Stimulated activated CD8-positive, alpha-beta memory T cell treated with anti-CD3 and anti-CD28 coated beads, Interleukin-4, amount 100 ng/mL, for 1 hour (primary cell): Measurements from ENCODE around the gene PPM1H.
"Not testable (repeated sequence)": the region's sequence is repeated elsewhere in the genome, so short reads cannot be mapped to it uniquely, and the experiment has no call there.

Source experiments
- DNase-seq, 2 donors: peaks; one replicate each; pipeline ENCODE4 v3.0.0-alpha.2; 2020; ENCODE audit warnings: low read depth in 2 of 2, low spot score in 1 of 2

The PPM1H gene

DNA sequence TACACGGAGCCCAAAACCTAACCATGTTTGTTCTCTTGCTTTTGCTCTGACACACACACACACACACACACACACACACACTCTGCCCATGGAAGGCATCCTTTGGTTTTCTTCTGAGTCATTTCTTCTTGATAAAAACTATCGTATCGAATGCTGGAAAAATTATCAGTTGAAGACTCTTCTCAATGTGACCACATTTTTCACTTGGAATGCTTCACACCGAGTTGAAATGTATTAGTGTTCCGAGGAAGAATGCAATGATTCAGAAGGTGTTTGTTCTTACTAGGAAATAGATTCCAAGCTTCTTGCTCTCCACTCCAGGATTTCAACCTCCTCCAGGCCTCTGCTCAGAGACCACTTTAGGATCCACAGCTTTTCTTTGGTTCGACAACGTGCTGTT, 242.1 kb downstream of the PPM1H start:
- no peak for DNase-seq

DNA sequence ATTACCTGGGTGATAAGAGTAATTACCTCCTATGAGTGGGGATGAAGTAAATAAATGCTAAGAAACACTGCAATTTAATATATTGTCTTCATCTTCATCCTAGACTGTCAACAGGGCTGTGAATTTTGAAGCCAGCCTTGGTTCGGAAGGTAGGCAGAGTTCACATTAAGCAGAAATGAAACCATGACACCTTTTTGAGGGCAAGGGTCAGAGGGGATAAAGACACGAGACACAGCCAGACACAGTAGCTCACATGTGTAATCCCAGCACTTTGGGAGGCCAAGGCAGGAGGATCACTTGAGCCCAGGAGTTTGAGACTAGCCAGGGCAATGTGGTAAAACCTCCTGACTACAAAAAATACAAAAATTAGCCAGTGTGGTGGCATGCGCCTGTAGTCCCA, 243.6 kb downstream of the PPM1H start:
- no peak for DNase-seq

- no peak for DNase-seq
Measured at GRCh38 chr12:62689042-62689839, 245.7 kb downstream of the PPM1H start.

GRCh38 chr12:62686938-62687337, 248.0 kb downstream of the PPM1H start:
- DNase-seq, result no peak

DNA sequence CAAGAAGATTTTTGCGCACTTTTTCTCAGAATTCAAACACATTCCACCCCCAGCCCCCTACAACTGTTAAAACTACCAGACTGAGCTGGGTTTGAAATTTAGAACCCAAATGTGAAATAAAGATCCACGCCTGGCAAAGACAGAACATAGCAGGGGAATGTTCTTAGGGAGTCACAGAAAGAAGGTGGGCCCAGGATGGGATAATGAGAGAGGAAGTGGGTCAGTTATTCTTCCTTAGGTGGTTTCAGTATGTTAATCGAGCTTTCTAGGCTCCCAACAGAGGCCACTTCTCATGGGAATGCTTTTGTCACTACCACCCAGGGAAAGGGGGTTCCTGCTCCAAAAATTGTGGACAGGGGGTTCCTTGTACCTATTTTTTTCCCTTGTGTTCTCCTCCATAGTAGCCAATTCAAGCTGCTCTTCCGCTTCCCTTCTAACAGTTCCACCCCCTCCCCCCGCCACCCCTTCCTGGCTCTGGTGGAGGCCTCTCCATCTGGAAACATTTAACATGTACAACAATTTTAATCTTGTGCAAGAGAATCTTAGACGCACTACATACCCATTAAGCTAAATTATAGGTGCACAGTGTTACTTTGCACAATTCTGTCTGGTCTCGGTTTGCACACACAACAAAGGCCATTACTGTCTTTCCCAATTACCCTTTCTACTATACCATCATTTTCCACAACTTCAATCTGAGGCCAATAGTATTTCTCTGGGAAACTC, 250.2 kb downstream of the PPM1H start:
- no peak for DNase-seq

DNA sequence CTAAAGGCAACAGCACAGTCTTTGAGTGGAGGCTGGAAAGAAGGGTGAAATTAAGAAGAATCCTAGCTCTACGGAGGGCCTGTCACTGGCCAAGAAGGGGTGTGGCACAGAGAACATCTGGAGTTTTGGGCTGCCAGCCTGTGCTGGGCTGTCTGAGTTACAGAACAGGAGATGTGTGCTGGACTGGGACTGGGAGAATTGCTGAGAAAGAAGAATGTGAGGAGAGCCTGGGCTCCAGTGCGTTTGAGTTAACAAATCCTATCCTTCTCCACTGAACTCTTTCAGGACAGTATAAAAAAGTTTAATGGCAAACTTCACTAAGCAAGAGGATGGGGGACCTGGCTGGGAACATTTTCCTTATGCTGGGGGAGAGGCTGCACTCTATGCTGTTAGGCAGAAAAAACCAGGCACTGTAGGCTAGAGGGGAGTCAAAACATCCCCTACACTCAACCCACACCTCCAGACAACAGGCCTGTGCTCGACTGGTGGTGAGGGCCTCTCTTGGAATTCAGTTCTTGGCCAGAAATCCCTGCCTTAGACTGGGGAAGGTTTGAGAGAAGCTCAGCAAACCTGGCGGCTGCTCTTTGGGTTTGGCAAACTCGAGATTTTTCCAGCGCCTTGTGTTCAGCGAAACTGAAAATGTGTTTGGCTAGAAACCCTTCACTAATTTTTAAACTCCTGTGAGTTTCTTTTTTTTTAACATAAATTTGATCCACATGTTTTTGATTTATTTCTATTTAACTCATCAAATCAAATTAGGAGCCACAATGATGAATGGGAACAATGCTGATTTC, 251.0 kb downstream of the PPM1H start:
- no peak for DNase-seq

DNA sequence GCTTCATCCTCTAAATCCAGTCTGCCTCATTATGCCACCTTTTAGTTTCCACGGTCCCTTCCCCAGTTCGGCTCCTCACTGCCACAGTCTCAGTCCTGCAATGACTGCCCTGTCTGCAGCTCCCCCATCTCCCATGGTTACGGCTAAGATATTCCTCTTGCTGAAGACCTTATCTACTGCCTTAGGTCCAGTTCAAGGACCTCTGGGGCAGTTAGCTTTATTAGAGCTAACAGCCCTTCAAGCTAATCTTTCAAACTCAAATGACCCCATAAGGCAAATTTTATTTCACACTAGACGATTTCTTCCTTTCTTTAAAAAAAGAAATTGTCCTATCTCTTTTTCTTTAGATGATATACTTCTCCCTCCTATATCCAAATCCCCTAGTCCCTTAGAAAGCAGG, 253.6 kb downstream of the PPM1H start:
- DNase-seq, result no peak

DNA sequence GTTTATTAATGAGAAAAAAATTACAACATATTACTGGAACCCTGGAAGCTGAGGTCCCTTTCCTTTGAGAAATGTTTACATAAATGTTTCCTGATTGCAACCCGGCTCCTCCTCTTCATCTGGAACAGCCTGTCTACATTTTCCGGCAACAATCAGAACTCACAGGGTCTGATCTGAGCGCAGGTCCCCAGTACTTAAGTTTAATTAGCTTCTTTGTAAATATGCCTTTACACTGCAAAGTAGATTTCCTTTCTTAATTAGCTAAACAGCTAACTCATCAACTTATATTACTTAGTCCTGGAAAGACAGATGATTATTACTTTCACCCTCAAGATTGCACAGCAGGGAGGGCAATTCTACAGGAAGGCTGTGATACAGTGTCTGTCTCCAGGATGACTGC, 255.3 kb downstream of the PPM1H start:
- DNase-seq, result no peak

DNA sequence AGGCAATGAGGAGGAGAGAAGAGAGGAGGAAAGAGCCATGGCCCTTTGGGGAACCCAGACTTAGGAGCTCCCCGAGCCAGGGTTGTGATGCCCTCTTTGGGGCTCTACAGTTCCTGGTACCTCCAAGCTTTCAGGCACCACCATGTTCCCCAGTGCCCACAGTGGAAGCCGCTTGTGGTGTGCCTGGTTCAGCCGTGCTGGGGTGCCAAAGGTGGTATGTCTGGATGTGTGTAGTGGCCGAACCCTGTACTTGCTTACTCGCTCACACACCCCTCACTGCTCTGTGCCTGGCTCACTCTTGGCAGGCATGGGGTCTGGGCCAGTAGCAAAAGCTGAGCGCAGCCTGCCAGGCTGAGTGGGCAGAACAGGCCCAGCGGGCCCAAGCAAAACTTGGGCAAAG, 257.6 kb downstream of the PPM1H start:
- no peak for DNase-seq

- no peak for DNase-seq
Measured at GRCh38 chr12:62676521-62677307, 258.2 kb downstream of the PPM1H start.

DNA sequence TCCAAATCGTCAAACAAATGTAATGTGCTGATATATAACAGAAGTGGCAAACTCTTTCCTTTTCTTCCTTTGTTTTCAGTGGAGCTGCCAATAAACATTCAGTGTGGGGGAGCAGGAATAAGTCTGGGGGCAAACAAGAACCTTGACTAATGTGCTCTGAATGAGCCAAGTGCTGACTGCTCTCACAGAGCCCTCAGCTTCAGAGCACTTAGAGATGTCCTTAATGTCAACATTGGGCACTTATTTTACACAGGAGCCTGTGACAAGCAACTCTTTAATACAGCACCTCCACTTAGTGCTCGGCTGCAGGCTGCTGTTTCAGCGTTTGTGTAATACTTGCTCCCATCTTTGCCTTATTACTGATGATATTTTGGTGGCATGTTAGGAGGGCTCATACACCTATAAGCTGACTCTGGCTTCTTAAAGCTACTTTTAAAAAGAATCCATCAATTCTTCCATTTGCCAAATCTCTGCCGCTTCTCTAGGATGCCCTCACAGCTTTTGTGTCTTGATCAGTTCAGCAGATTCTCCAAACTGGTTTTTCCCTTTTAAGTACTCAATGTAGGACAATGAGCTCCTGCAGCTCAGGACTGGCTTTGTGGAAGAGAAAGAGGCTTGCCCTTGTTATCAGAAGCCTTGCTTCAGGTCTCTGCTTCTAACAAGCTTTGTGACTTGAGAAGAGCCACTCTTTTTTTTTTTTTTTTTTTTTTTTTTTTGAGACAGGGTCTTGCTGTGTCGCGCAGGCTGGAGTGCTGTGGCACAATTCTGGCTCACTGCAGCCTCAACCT, 261.7 kb downstream of the PPM1H start:
- DNase-seq, result no peak

DNA sequence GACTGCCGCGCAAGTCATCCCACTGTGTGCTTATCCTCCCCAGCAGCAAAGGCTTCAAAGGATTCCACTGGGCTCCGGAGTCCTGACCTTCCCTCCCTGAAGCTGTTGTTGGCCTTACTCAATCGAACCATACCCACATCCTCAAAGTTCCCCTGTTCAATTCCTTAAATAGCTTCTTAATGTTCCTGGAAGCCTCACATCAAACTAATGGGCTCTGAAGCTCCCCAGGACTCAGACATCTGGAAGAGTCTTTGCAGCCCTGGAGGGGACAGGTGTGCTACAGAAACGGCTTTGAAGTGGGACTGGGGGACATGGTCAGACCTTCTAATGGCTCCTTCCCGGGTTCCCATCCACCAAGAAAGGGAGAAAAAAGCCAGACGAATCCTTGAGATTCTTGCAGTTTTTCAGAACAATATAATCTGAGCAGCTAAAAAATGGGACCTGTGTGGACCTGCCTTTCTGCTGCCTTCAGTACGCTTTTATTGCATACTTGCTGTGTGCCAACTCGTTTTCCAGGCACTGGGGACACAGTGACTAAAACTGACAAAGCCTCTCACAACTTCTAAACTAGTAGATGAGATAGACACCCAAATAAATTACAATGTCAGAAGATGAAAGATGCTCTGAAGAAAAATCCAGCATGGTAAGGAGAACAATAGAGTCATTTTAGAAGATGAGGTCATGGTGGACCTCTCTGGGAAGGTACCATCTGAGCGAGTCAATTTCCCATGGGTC, 263.8 kb downstream of the PPM1H start:
- no peak for DNase-seq

DNA sequence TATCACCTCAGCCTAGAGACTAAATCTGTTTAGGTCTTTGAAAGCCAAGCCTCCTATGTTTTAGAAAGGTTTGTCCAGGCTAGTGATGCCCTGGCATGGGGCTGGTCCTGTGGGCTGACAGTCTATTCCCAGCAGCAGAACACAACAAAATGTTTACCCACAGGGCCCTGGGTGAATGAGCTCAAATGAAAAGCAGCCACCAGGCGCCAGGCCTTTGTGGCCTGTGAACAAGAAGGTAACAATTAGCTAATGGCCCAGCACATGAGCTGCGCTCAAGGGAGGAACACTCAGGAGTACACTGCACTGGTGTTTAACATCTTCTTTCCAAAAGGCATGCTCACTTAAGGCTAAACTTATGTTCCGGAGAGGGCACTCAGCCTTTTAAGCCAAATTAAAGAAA, 266.2 kb downstream of the PPM1H start:
- DNase-seq, result no peak

DNA sequence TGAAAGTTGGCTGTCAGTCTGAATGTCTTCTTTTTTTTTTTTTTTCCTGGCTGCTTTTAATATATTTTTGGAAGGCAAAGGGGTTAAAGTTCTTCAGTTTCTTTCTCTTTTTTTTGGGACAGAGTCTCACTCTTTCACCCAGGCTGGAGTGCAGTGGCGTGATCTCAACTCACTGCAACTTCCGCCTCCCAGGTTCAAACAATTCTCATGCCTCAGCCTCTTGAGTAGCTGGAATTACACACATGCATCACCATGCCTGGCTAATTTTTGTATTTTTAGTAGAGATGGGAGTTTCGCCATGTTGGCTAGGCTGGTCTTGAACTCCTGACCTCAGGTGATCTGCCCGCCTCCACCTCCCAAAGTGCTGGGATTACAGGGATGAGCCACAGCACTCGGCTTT, 270.0 kb downstream of the PPM1H start:
- not testable (repeated sequence) for DNase-seq

DNA sequence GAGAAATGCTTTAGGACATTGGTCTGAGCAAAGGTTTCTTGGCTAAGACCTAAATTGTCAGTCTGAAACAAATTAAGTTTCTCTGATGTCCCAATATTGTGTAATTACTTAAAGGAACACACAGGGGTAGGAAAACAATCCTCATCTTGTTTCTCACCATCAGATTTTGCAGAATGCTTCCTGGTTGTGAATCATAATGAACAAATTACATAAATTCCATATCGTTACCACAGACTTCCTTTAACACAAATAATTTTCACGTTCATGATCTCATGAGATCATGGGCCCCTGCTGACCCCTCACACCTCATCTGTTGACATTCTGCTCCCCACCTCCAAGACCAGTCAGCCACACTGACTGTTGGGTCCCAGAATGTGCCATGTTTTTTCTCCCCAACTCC, 274.2 kb downstream of the PPM1H start:
- DNase-seq, result no peak

DNA sequence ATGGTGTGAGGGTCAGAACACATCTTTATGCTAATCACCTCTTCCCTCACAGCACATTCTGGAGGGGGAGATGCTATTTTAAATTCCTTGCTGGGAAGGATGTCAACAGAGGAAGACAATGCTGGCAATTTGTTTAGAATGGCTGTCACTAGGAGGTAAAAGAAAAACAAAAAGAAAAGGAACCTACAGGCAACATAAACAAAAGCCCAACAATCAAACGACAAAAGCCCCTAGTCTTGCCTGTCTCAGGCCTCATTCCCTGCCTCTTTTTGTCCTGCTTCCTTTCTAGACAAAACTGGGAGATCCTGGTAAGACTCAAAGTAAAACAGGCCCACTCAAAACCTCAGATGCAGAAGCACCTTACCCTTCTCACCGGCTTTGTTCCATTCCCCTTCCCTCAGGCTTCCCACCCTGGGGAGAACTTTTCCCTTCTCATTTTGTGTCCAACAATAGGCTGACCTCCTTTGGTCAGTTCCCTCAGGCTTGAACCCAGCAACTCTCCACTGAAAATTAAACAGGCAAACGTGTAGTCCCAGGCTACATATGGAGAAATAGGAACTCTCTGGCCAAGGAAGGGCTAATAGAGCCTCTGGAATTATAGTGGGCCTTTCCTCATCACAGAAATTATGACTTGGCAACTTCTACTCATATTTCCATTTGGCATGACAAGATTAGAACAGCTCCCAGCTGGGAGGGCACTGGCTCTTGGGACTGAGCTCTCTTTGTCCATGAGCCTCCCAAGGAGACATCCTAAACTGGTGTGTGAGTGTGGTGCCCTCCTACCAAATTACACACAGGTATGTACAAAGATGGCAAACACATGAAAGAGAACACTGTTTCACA, 275.3 kb downstream of the PPM1H start:
- no peak for DNase-seq

GRCh38 chr12:62658910-62659309, 276.0 kb downstream of the PPM1H start:
- DNase-seq, result no peak

- DNase-seq, result no peak
Measured at GRCh38 chr12:62657363-62657632, 277.7 kb downstream of the PPM1H start.
